Peyer's patch (tissue), 4 donors: ENCODE measurements around the gene CDH26. TPM values are rescaled to one million over a fixed set of nuclear protein-coding genes. Genes with fewer than 3 reads are reported as not detected.

Experiments used
- DNase-seq, 3 donors: peaks; one replicate each; pipeline ENCODE4 v3.0.0-alpha.2; 2017 to 2019
- H3K27ac ChIP-seq, 4 donors: fragments of 200-600 bp; sonication (generic); one replicate each; pipeline ENCODE4 v1.5.1; 2016 to 2019
- H3K27me3 ChIP-seq, 2 donors: fragments of 200-600 bp; sonication (generic); one replicate each; pipeline ENCODE4 v1.5.1; 2019
- H3K36me3 ChIP-seq, 3 donors: fragments of 200-600 bp; sonication (generic); one replicate each; pipeline ENCODE4 v1.5.1; 2016 to 2019
- H3K4me1 ChIP-seq, 4 donors: fragments of 200-600 bp; sonication (generic); one replicate each; pipeline ENCODE4 v1.5.1; 2016 to 2019
- H3K4me3 ChIP-seq, 4 donors: fragments of 200-600 bp; sonication (generic); 1 replicate in 3 of 4; 2 replicates in 1 of 4; pipeline ENCODE4 v1.5.1; 2016 to 2019; ENCODE audit warnings: mild to moderate bottlenecking in 1 of 4
- H3K9me3 ChIP-seq, 4 donors: fragments of 200-600 bp; sonication (generic); one replicate each; pipeline ENCODE4 v1.5.1; 2016 to 2019; ENCODE audit warnings: mild to moderate bottlenecking in 1 of 4
- CTCF ChIP-seq, 6 experiments: fragments of 450-650 bp in 4 of 6; fragments of 200-600 bp in 2 of 6; sonication (generic) in 1 of 6; IDR thresholded peaks; one replicate each; pipeline ENCODE4 v1.5.1; 2017 to 2019; ENCODE audit warnings: antibody characterized with exemption in 6 of 6, mild to moderate bottlenecking in 3 of 6, moderate library complexity in 1 of 6
- POLR2A ChIP-seq, 2 donors: fragments of 450-650 bp; IDR thresholded peaks; one replicate each; pipeline ENCODE4 v1.5.1; 2017; ENCODE audit warnings: antibody characterized with exemption in 2 of 2, mild to moderate bottlenecking in 2 of 2, moderate library complexity in 2 of 2
- total RNA-seq, 4 donors: library from RNA; depleted of rRNA; stranded (reverse); fragments of >200 nt; gene quantifications; one replicate each; pipeline ENCODE4 v1.1.0, GENCODE V29; 2016

The CDH26 gene
- total RNA-seq, 4 donors from 2014 or later: 0.88 to 9.8 (median 2.1) TPM

- Histone ChIP-seq H3K4me3 (no peak overlapping the region), H3K27me3 (no peaks in the 10 kb centered on the region), H3K4me1 (peaks cover 0 to 28% (median 14%) of the 10 kb centered on the region in 4 donors), H3K9me3 (no peaks in the 10 kb centered on the region), H3K27ac (no peak overlapping the region), H3K36me3 (peaks cover 0 to 31% (median 0%) of the 10 kb centered on the region in 3 donors)
- TF ChIP-seq POLR2A (IDR thresholded peaks at IDR 0.05): no peak
- TF ChIP-seq CTCF (IDR thresholded peaks at IDR 0.05): no peak
- DNase-seq: no peak
These were observed 16.0 kb upstream of the CDH26 start for GRCh38 chr20:59942245-59942644.

DNA sequence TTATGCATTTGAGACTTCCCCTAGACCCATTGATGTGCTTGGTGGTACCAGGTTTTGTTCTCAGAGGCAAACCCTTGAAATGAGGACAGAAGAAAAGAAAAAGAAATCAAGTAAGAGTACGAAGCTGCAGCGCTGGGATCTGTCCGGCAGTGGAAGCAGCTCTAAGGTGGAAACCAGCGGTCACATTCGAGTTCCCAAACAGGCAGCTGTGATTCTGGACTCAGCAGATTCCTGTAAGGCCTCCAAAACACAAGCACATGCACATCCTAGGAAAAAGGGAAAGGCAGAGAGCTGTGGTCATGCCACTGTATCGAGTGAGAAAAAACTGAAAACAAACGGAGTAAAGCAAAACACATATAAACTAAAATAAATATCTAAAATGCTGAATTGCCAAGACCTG, 13.5 kb upstream of the CDH26 start:
- Histone ChIP-seq H3K36me3 (peaks cover 0 to 32% (median 0%) of the 10 kb centered on the region in 3 donors), H3K27ac (no peak overlapping the region), H3K27me3 (no peaks in the 10 kb centered on the region), H3K4me1 (peaks cover 0 to 14% (median 4%) of the 10 kb centered on the region in 4 donors), H3K9me3 (no peaks in the 10 kb centered on the region), H3K4me3 (no peak overlapping the region)
- no peak for DNase-seq
- no peak for TF ChIP-seq POLR2A (IDR thresholded peaks at IDR 0.05)
- no peak for TF ChIP-seq CTCF (IDR thresholded peaks at IDR 0.05)

GRCh38 chr20:59945175-59945574, 13.0 kb upstream of the CDH26 start:
- Histone ChIP-seq H3K27ac (no peak overlapping the region), H3K36me3 (peaks cover 0 to 37% (median 0%) of the 10 kb centered on the region in 3 donors), H3K4me3 (no peak overlapping the region), H3K27me3 (no peaks in the 10 kb centered on the region), H3K4me1 (peaks cover 0 to 14% (median 4%) of the 10 kb centered on the region in 4 donors), H3K9me3 (no peaks in the 10 kb centered on the region)
- no peak for DNase-seq
- no peak for TF ChIP-seq POLR2A (IDR thresholded peaks at IDR 0.05)
- TF ChIP-seq CTCF (IDR thresholded peaks at IDR 0.05): no peak

GRCh38 chr20:59945731-59946130, 12.5 kb upstream of the CDH26 start:
- Histone ChIP-seq H3K4me1 (peaks cover 0 to 14% (median 4%) of the 10 kb centered on the region in 4 donors), H3K9me3 (no peaks in the 10 kb centered on the region)
- TF ChIP-seq POLR2A (IDR thresholded peaks at IDR 0.05): no peak
- no peak for TF ChIP-seq CTCF (IDR thresholded peaks at IDR 0.05)

GRCh38 chr20:59947376-59947775, 10.8 kb upstream of the CDH26 start:
- Histone ChIP-seq H3K27me3 (no peaks in the 10 kb centered on the region), H3K36me3 (peaks cover 0 to 38% (median 0%) of the 10 kb centered on the region in 3 donors), H3K9me3 (no peaks in the 10 kb centered on the region), H3K4me1 (peaks cover 0 to 9% (median 2%) of the 10 kb centered on the region in 4 donors), H3K27ac (no peak overlapping the region), H3K4me3 (no peak overlapping the region)
- no peak for DNase-seq
- TF ChIP-seq POLR2A (IDR thresholded peaks at IDR 0.05) (no peak), CTCF (IDR thresholded peaks at IDR 0.05) (no peak)

More at GRCh38 chr20:59945731-59946130, 12.5 kb upstream of the CDH26 start:
- Histone ChIP-seq H3K27ac (no peak overlapping the region), H3K4me3 (no peak overlapping the region), H3K27me3 (no peaks in the 10 kb centered on the region), H3K36me3 (peaks cover 0 to 38% (median 0%) of the 10 kb centered on the region in 3 donors)
- DNase-seq: no peak

GRCh38 chr20:59948212-59948611, 10.0 kb upstream of the CDH26 start:
- peaks cover 0 to 30% (median 0%) of the 10 kb centered on the region in 3 donors for H3K36me3 ChIP-seq
- no peaks in the 10 kb centered on the region for H3K9me3 ChIP-seq
- no peak overlapping the region for H3K4me3 ChIP-seq
- H3K27ac ChIP-seq: no peak overlapping the region
- DNase-seq: no peak
- TF ChIP-seq CTCF (IDR thresholded peaks at IDR 0.05) (no peak), POLR2A (IDR thresholded peaks at IDR 0.05) (no peak)
- H3K27me3 ChIP-seq: no peaks in the 10 kb centered on the region
- peaks cover 0 to 9% (median 2%) of the 10 kb centered on the region in 4 donors for H3K4me1 ChIP-seq
